Measurements from ENCODE around the gene CDC42BPG.

The CDC42BPG gene

GRCh38 chr11:64837887-64838351 lies 6.5 kb downstream of the CDC42BPG start:
- H3K9me3 ChIP-seq (ENCODE audit: insufficient read depth, low read length) = no peaks in the 10 kb centered on the region
- H3K79me2 ChIP-seq (ENCODE audit: low read length) = no peaks in the 10 kb centered on the region
- H3K4me1 ChIP-seq (ENCODE audit: low read length) = no peaks in the 10 kb centered on the region
- H3K27ac ChIP-seq (ENCODE audit: low read length) = no peak overlapping the region
- H3K4me2 ChIP-seq (ENCODE audit: low read length) = no peak overlapping the region
- no peak overlapping the region for H2AFZ ChIP-seq (ENCODE audit: low read depth, low read length)
- H3K36me3 ChIP-seq (replicated peaks; ENCODE audit: low read depth, low read length) = no peaks in the 10 kb centered on the region
- no peaks in the 10 kb centered on the region for H3K27me3 ChIP-seq (ENCODE audit: low read depth, low read length)
- TF ChIP-seq EZH2phosphoT487 (IDR thresholded peaks at IDR 0.05; ENCODE audit: low read depth) = no peak
- TF ChIP-seq CTCF (IDR thresholded peaks at IDR 0.05; ENCODE audit: low read depth, low read length) = no peak
- H4K20me1 ChIP-seq (ENCODE audit: insufficient read depth, low read length) = no peaks in the 10 kb centered on the region
- no peak overlapping the region for H3K4me3 ChIP-seq (ENCODE audit: low read length)
- H3K9ac ChIP-seq (ENCODE audit: low read length) = no peak overlapping the region

GRCh38 chr11:64836448-64837072 lies 7.9 kb downstream of the CDC42BPG start:
- H3K4me1 ChIP-seq (ENCODE audit: low read length) = no peaks in the 10 kb centered on the region
- no peaks in the 10 kb centered on the region for H3K9me3 ChIP-seq (ENCODE audit: insufficient read depth, low read length)
- H4K20me1 ChIP-seq (ENCODE audit: insufficient read depth, low read length) = no peaks in the 10 kb centered on the region
- H3K4me2 ChIP-seq (ENCODE audit: low read length) = no peak overlapping the region
- no peak overlapping the region for H2AFZ ChIP-seq (ENCODE audit: low read depth, low read length)
- no peak overlapping the region for H3K27ac ChIP-seq (ENCODE audit: low read length)
- no peaks in the 10 kb centered on the region for H3K27me3 ChIP-seq (ENCODE audit: low read depth, low read length)
- H3K9ac ChIP-seq (ENCODE audit: low read length) = no peak overlapping the region
- no peaks in the 10 kb centered on the region for H3K79me2 ChIP-seq (ENCODE audit: low read length)
- H3K4me3 ChIP-seq (ENCODE audit: low read length) = no peak overlapping the region
- H3K36me3 ChIP-seq (replicated peaks; ENCODE audit: low read depth, low read length) = no peaks in the 10 kb centered on the region
- TF ChIP-seq CTCF (IDR thresholded peaks at IDR 0.05; ENCODE audit: low read depth, low read length) (no peak), EZH2phosphoT487 (IDR thresholded peaks at IDR 0.05; ENCODE audit: low read depth) (no peak)

GRCh38 chr11:64835616-64836447 lies 8.6 kb downstream of the CDC42BPG start:
- Histone ChIP-seq H2AFZ (ENCODE audit: low read depth, low read length) (no peak overlapping the region), H3K9ac (ENCODE audit: low read length) (no peak overlapping the region), H3K36me3 (replicated peaks; ENCODE audit: low read depth, low read length) (no peaks in the 10 kb centered on the region), H3K27me3 (ENCODE audit: low read depth, low read length) (no peaks in the 10 kb centered on the region), H3K4me2 (ENCODE audit: low read length) (no peak overlapping the region), H3K27ac (ENCODE audit: low read length) (no peak overlapping the region), H3K79me2 (ENCODE audit: low read length) (no peaks in the 10 kb centered on the region), H3K4me1 (ENCODE audit: low read length) (no peaks in the 10 kb centered on the region), H3K4me3 (ENCODE audit: low read length) (no peak overlapping the region), H3K9me3 (ENCODE audit: insufficient read depth, low read length) (no peaks in the 10 kb centered on the region), H4K20me1 (ENCODE audit: insufficient read depth, low read length) (no peaks in the 10 kb centered on the region)
- TF ChIP-seq CTCF (IDR thresholded peaks at IDR 0.05; ENCODE audit: low read depth, low read length) (no peak), EZH2phosphoT487 (IDR thresholded peaks at IDR 0.05; ENCODE audit: low read depth) (no peak)

All from OCI-LY3 (cell line).